Measurements from ENCODE around the gene RREB1.
A peak's percentile ranks its signal among the peaks of the same experiment; 100 is the strongest.

Gene RREB1

GRCh38 chr6:7138046-7138531 is 30.3 kb downstream of the RREB1 start:
- TF ChIP-seq CTCF (conservative IDR thresholded peaks at IDR 0.05; ENCODE audit: low read depth): no peak
- H3K27ac ChIP-seq: no peak overlapping the region
- CTCF ChIA-PET: interaction anchor here (0.5 to 0.7 kb wide), 2 partner anchors 523 to 857 kb away, joined by 3 read pairs; no protein-coding TSS in a partner anchor
- POLR2A ChIA-PET (ENCODE audit: low non-redundant PET): no interaction called here
- no peak for DNase-seq (ENCODE audit: low spot score)

DNA sequence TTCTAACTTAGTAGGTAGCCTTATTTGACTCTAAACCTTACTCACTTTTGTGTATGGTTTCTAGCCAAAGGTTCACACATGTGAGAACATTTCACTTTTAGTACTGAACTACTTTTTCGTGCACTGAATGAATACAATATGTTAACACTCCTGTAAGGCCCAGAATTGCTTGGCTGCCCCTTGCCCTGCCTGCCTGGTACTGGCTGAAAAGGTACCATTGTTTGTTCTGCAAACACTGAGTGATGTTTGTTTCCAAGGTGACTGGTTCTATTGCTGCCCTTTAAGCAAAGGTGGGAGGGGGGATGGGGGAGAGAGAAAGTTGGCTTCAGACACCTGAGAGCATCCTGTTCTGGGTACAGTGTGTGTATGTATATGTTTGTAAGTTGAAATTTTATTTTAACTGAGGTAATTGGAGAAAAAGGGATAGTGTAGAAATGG is 31.2 kb downstream of the RREB1 start:
- POLR2A ChIA-PET (ENCODE audit: low non-redundant PET): no interaction called here
- no peak for TF ChIP-seq CTCF (conservative IDR thresholded peaks at IDR 0.05; ENCODE audit: low read depth)
- no peak overlapping the region for H3K27ac ChIP-seq
- CTCF ChIA-PET: interaction anchor here (0.5 kb wide), 1 partner anchor 856 kb away, joined by 3 read pairs; no protein-coding TSS in a partner anchor
- peak; percentile 43 for DNase-seq (ENCODE audit: low spot score)

- no peak for TF ChIP-seq CTCF (conservative IDR thresholded peaks at IDR 0.05; ENCODE audit: low read depth)
- H3K27ac ChIP-seq: no peak overlapping the region
- POLR2A ChIA-PET (ENCODE audit: low non-redundant PET): no interaction called here
- CTCF ChIA-PET: interaction anchor here (0.7 kb wide), 1 partner anchor 516 kb away, joined by 4 read pairs; no protein-coding TSS in a partner anchor
- DNase-seq (ENCODE audit: low spot score): no peak
Observed at GRCh38 chr6:7139835-7140470, 32.2 kb downstream of the RREB1 start.

- peak overlapping the region; percentile 87 for H3K27ac ChIP-seq
- peak; percentile 93 for DNase-seq (ENCODE audit: low spot score)
- no peak for TF ChIP-seq CTCF (conservative IDR thresholded peaks at IDR 0.05; ENCODE audit: low read depth)
- ChIA-PET POLR2A (ENCODE audit: low non-redundant PET) (no interaction called here), CTCF (interaction anchor here (0.6 kb wide), 1 partner anchor 12 kb away, joined by 3 read pairs; no protein-coding TSS in a partner anchor)
Observed at GRCh38 chr6:7140631-7141378, 33.0 kb downstream of the RREB1 start.

DNA sequence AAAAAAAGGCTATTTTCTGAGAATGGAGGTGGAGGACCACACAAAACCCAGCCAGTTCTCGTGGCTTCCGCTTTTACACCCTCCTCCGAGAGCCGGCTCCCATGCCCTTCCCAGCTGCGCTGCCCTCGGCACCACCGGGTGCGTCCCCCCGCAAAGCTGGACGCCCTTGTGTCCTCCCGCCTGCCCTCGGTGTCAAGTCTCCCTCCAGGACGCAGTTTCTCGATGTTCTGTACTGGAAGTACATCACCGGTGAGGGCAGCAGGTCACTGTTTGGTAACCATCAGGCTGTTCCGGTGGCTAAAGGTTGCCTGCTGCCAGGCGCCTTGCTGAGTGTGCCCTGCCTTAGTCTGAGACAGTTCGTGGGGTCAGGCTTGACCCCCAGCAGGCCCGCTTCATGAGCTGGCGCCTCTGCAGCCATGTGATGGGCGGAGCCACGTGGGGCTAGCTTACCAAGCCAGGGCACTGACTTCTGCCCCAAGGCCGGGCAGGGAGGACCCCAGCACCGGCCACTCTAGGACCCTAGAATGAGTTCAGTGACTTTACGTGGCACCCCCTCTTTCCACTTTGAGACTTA is 34.6 kb downstream of the RREB1 start:
- POLR2A ChIA-PET (ENCODE audit: low non-redundant PET): no interaction called here
- TF ChIP-seq CTCF (conservative IDR thresholded peaks at IDR 0.05; ENCODE audit: low read depth): no peak
- no peak for DNase-seq (ENCODE audit: low spot score)
- H3K27ac ChIP-seq: peak overlapping the region; percentile 87
- CTCF ChIA-PET: interaction anchor here (0.9 kb wide), 1 partner anchor 392 kb away, joined by 3 read pairs; no protein-coding TSS in a partner anchor

GRCh38 chr6:7142918-7143475 is 35.2 kb downstream of the RREB1 start:
- CTCF ChIA-PET: interaction anchor here (0.5 to 0.9 kb wide), 2 partner anchors 393 to 548 kb away, joined by 3 read pairs; no protein-coding TSS in a partner anchor
- no peak for DNase-seq (ENCODE audit: low spot score)
- POLR2A ChIA-PET (ENCODE audit: low non-redundant PET): no interaction called here
- H3K27ac ChIP-seq: no peak overlapping the region
- no peak for TF ChIP-seq CTCF (conservative IDR thresholded peaks at IDR 0.05; ENCODE audit: low read depth)
